ENCODE data around the gene CYP2D6.
A peak's percentile ranks its signal among the peaks of the same experiment; 100 is the strongest.
"Not testable (repeated sequence)": the region's sequence is repeated elsewhere in the genome, so short reads cannot be mapped to it uniquely, and the experiment has no call there.

CYP2D6 gene

GRCh38 chr22:42127606-42128005, 3.0 kb downstream of the CYP2D6 start:
- DNase-seq (ENCODE audit: low read depth): no peak
- no peak overlapping the region for H3K4me3 ChIP-seq (ENCODE audit: low read depth, low read length)
- TF ChIP-seq CTCF (IDR thresholded peaks at IDR 0.05; ENCODE audit: insufficient read depth, low read depth, low read length, missing control alignments): no peak

DNA sequence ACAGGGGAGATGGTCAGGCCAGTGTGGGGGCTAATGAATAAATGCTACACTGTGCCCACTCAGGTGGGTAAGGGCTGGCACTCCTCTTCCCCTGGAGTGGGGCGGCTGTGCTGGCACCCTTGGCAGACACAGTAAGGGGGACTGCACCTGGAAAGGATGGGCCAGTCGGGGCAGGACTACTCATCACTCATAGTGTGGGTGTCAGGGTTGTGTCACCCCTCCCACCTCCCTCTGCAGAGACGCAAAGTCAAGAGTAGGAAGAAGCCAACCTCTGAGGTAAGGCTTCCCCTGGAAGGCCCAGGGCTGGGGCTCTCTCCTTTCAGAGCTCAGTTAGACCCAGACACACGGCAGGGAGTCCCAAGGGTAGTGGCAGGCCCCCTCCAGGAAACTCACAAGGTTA, 7.1 kb downstream of the CYP2D6 start:
- not testable (repeated sequence) for DNase-seq (ENCODE audit: low read depth); H3K4me3 ChIP-seq (ENCODE audit: low read depth, low read length)

DNA sequence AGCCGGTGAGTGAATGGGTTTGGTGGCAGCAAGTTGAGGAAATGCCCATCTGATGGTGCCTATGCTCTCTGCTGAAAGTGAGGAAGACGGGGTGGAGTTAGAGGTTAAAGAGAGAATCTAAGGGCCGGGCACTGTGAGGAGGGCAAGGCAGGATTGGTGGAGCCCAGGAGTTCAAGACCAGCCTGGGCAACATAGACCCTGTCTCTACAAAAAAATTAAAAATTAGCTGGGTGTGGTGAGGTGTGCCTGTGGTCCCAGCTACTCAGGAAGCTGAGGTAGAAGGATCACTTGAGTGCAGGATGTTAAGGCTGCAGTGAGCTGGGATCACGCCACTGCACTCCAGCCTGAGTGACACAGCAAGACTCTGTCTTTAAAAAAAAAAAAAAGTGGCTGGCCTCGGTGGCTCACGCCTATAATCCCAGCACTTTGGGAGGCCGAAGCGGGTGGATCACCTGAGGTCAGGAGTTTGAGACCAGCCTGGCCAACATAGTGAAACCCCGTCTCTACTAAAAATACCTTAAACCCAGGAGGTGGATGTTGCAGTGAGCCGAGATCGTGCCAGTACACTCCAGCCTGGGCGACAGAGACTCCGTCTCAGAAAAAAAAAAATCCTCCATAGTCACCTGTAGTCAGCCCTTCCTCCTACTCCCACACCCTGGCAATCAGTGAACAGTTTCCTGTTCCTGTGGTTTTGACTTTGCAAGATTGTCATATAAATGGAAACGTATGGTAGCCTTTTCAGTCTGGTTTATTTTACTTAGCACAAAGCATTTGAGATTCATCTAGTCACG, 10.2 kb downstream of the CYP2D6 start:
- H3K4me3 ChIP-seq (ENCODE audit: low read depth, low read length): not testable (repeated sequence)
- peak; percentile 34 for DNase-seq (ENCODE audit: low read depth)

DNA sequence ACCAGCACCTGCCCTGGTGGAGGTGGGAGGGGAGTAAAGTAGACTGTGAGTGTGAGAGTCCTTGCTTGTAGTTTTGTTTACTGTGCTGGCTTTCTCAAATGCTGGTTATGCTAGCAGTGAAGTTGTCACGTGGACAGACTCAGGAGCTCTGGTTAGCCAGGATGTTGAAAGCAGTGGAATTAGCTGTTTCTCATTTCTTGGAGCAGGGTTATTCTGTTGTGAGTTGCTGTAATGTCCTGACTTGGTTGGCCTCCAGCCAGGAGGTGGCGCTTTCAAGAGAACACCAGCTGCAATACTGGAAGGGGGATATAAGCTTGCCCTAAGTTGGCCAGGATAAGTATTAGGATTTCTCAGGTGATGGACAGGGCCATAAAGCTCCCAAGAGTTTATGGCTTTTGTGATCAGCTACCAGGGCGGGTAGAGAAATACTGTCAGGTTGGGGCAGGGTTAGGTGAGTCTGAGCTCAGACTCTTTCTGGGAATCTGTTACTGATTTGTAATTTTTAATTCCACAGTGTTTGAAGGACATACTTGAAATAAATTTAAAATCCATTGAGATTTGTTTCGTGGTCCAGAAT, 13.7 kb downstream of the CYP2D6 start:
- DNase-seq (ENCODE audit: low read depth): no peak
- TF ChIP-seq CTCF (IDR thresholded peaks at IDR 0.05; ENCODE audit: insufficient read depth, low read depth, low read length, missing control alignments): no peak
- no peak overlapping the region for H3K4me3 ChIP-seq (ENCODE audit: low read depth, low read length)

DNA sequence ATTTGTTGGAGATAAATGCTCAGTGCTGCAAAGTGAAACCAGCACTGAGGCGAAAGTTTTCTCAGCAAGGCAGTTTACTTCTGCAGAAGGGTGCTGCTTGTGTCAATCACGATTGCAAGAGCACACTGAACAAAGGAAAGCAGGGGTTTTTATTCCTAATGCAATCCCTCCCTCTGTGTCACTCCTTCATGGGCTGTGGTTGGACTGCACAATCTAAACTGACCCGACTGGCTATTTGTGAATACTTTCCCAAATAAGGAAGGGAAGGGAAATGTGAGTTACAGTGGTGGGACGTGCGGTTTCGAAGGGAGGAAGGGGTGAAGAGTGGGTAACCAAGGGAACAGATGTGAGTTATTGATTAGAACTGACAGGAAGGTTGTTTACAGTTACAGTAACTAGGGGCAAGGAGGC, 15.2 kb downstream of the CYP2D6 start:
- H3K4me3 ChIP-seq (ENCODE audit: low read depth, low read length); DNase-seq (ENCODE audit: low read depth): not testable (repeated sequence)

GRCh38 chr22:42114721-42115120, 15.9 kb downstream of the CYP2D6 start:
- peak; percentile 26 for DNase-seq (ENCODE audit: low read depth)
- H3K4me3 ChIP-seq (ENCODE audit: low read depth, low read length): no peak overlapping the region
- TF ChIP-seq CTCF (IDR thresholded peaks at IDR 0.05; ENCODE audit: insufficient read depth, low read depth, low read length, missing control alignments): peak; percentile 13

- peak; percentile 43 for DNase-seq (ENCODE audit: low read depth)
- TF ChIP-seq CTCF (IDR thresholded peaks at IDR 0.05; ENCODE audit: insufficient read depth, low read depth, low read length, missing control alignments): peak; percentile 33
- H3K4me3 ChIP-seq (ENCODE audit: low read depth, low read length): not testable (repeated sequence)
Measured at GRCh38 chr22:42112793-42113192, 17.8 kb downstream of the CYP2D6 start.

DNA sequence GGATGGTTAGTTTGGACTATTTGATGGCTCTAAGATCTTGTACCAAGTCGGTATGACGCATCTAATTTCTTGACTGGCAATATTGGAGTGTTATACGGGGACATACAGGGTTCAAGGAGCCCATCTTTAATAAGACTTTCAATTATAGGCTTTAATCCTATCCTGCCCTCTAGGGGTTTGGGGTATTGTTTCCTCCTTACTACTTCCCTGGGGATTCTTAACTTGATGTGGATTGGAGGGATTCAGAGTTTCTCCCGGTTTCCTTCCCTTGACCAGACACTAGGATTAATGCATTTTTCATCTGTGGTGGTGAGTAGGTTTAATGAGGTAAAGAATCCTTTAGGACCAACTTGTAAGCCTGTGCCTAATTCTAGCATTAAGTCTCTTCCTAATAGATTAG, 18.8 kb downstream of the CYP2D6 start:
- DNase-seq (ENCODE audit: low read depth): no peak
- no peak overlapping the region for H3K4me3 ChIP-seq (ENCODE audit: low read depth, low read length)
- no peak for TF ChIP-seq CTCF (IDR thresholded peaks at IDR 0.05; ENCODE audit: insufficient read depth, low read depth, low read length, missing control alignments)
